Keratinocyte (primary cell): ENCODE results near the gene KRCC1.

Source experiments
- EZH2 ChIP-seq: IDR thresholded peaks from one replicate; pipeline ENCODE4 v1.6.1; 2012; ENCODE audit warnings: inconsistent platforms, mild to moderate bottlenecking, low read length, moderate library complexity
- TF ChIP-seq, protein P1 (sequence below), 3 experiments: IDR thresholded peaks in 1 of 3; conservative IDR thresholded peaks in 1 of 3; optimal IDR thresholded peaks in 1 of 3; 2 replicates in 2 of 3; 3 replicates in 1 of 3; pipeline versions ENCODE3 to v1.5.1; 2011; ENCODE audit warnings: low read length in 3 of 3, mild to moderate bottlenecking in 3 of 3, moderate library complexity in 2 of 3, control low read depth in 1 of 3, inconsistent platforms in 1 of 3; ENCODE audit not compliant: insufficient read depth in 2 of 3; ENCODE audit errors: extremely low read depth in 1 of 3

GRCh38 chr2:88006912-88007439, 48.6 kb downstream of the KRCC1 start:
- TF ChIP-seq, protein P1, sequence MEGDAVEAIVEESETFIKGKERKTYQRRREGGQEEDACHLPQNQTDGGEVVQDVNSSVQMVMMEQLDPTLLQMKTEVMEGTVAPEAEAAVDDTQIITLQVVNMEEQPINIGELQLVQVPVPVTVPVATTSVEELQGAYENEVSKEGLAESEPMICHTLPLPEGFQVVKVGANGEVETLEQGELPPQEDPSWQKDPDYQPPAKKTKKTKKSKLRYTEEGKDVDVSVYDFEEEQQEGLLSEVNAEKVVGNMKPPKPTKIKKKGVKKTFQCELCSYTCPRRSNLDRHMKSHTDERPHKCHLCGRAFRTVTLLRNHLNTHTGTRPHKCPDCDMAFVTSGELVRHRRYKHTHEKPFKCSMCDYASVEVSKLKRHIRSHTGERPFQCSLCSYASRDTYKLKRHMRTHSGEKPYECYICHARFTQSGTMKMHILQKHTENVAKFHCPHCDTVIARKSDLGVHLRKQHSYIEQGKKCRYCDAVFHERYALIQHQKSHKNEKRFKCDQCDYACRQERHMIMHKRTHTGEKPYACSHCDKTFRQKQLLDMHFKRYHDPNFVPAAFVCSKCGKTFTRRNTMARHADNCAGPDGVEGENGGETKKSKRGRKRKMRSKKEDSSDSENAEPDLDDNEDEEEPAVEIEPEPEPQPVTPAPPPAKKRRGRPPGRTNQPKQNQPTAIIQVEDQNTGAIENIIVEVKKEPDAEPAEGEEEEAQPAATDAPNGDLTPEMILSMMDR (optimal IDR thresholded peaks at IDR 0.05 in 1 of 3, IDR thresholded peaks at IDR 0.05 in 1 of 3, conservative IDR thresholded peaks at IDR 0.05 in 1 of 3; ENCODE audit: extremely low read depth in 1 of 3, insufficient read depth in 2 of 3, low read length in 3 of 3): no peak
- TF ChIP-seq EZH2: no peak
